H1 (cell line): ENCODE results near the gene CLEC2B. TPM values are rescaled to one million over a fixed set of nuclear protein-coding genes. Genes with fewer than 3 reads are reported as not detected.

Experiments
- polyA plus RNA-seq, 7 experiments: library from polyadenylated mRNA; depleted of rRNA in 3 of 7; stranded (reverse) in 5 of 7; unstranded in 2 of 7; fragments of >200 nt in 5 of 7; fragments of 200-250 nt in 2 of 7; gene quantifications; 1 replicate in 5 of 7; 2 replicates in 1 of 7; 4 replicates in 1 of 7; pipeline versions ENCODE4 v1.2.1 to v1.2.3, GENCODE V29; 2011 to 2013; ENCODE audit warnings: missing spikeins in 2 of 7, mixed read lengths in 2 of 7
- total RNA-seq: library from RNA; stranded (reverse); fragmentation: NEBNext Ultra II Directional; extraction: Animal tissue kit (Norgen Biotek cat#: 25700); gene quantifications from 2 replicates; pipeline ENCODE4 v1.2.1, GENCODE V29; 2021

Gene CLEC2B
- total and polyA plus RNA-seq, 2 of the 8 experiments (the other 6 are each of a cell fraction or from before 2014, with no cell fraction given) = not detected

Other genes with a start within 250 kb of the CLEC2B start
- 5.2 and 6.2 TPM in 2 replicates for gene CLEC2D, start 199.6 kb downstream of the CLEC2B start, total RNA-seq
- gene CLEC2D, start 199.6 kb downstream of the CLEC2B start, polyA plus RNA-seq (2011; rRNA removed) = 2.7 and 4.2 TPM in 2 replicates
- gene CLECL1, start 136.3 kb downstream of the CLEC2B start, total RNA-seq = not detected in 2 replicates
- not detected in 2 replicates for gene CLECL1, start 136.3 kb downstream of the CLEC2B start, polyA plus RNA-seq (2011; rRNA removed)
- not detected in 2 replicates for gene CD69, start 108.5 kb downstream of the CLEC2B start, total RNA-seq
- gene CD69, start 108.5 kb downstream of the CLEC2B start, polyA plus RNA-seq (2011; rRNA removed) = not detected in 2 replicates
- gene KLRF1, start 41.9 kb downstream of the CLEC2B start, total RNA-seq = not detected in 2 replicates
- not detected in 2 replicates for gene KLRF1, start 41.9 kb downstream of the CLEC2B start, polyA plus RNA-seq (2011; rRNA removed)
- gene KLRF2, start 12.1 kb upstream of the CLEC2B start, total RNA-seq = not detected in 2 replicates
- gene KLRF2, start 12.1 kb upstream of the CLEC2B start, polyA plus RNA-seq (2011; rRNA removed) = not detected in 2 replicates
- 2.8 and 3.7 TPM in 2 replicates for gene CLEC2A, start 63.0 kb upstream of the CLEC2B start, total RNA-seq
- gene CLEC2A, start 63.0 kb upstream of the CLEC2B start, polyA plus RNA-seq (2011; rRNA removed) = 0.24 and 0.63 TPM in 2 replicates
- gene CLEC12A, start 102.1 kb upstream of the CLEC2B start, total RNA-seq = not detected in 2 replicates
- gene CLEC12A, start 102.1 kb upstream of the CLEC2B start, polyA plus RNA-seq (2011; rRNA removed) = not detected in 2 replicates
- gene CLEC1B, start 129.8 kb upstream of the CLEC2B start, total RNA-seq = not detected in 2 replicates
- not detected in 2 replicates for gene CLEC1B, start 129.8 kb upstream of the CLEC2B start, polyA plus RNA-seq (2011; rRNA removed)
- not detected in 2 replicates for gene CLEC12B, start 141.3 kb upstream of the CLEC2B start, total RNA-seq
- gene CLEC12B, start 141.3 kb upstream of the CLEC2B start, polyA plus RNA-seq (2011; rRNA removed) = not detected in 2 replicates
- not detected in 2 replicates for gene CLEC9A, start 161.3 kb upstream of the CLEC2B start, total RNA-seq
- gene CLEC9A, start 161.3 kb upstream of the CLEC2B start, polyA plus RNA-seq (2011; rRNA removed) = not detected in 2 replicates
- gene CLEC1A, start 229.6 kb upstream of the CLEC2B start, total RNA-seq = not detected in 2 replicates
- gene CLEC1A, start 229.6 kb upstream of the CLEC2B start, polyA plus RNA-seq (2011; rRNA removed) = 0.13 and 0.20 TPM in 2 replicates